ENCODE measurements around the gene PRR35. TPM values are rescaled to one million over a fixed set of nuclear protein-coding genes. Genes with fewer than 3 reads are reported as not detected.
A peak's percentile ranks its signal among the peaks of the same experiment; 100 is the strongest.

The PRR35 gene
- total RNA-seq, 1 donor from 2014 or later: not detected

DNA sequence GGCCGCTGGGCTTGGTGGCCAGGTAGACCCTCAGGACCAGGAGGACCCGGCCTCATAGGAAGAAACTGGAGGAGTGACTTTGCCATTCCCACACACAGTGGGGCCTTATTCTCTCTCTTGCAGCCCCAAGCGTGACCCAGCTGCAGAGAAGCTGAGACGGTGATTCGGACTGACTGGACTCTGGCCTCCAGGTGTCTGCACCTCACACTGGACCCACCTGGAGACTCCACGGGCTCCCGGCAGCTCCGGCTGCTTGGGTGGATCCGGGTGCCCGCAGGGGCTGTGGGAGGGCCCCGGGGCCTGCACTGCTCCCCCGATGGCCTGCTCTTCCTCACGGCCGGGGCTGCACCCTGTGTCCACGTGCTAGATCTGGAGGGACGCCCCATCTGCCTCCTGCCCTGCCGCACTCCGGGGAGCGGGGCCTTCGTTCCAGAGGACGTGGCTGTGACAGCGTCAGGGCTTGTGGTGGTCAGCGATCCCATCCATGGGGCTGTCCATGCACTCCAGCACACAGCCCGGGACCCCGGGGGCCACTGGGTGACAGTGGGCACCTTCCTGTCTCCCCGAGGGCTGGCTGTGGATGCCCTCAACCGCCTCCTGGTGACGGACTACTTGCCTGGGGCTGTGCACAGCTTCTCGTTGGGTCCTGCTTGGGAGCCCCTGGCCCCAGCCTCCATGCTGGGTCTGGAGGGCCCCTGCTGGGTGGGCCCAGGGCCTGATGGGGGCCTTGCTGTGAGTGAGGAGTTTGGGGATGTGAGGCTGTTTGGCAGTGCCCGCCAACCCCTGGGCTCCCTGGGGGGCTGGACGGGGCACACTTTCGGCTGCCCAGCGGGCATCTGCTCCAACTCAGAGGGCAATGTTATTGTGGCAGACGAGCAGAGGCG, 7.4 kb downstream of the PRR35 start:
- Mint-ChIP-seq H3K27me3 (ENCODE audit: insufficient read depth) (no peaks in the 10 kb centered on the region), H3K4me3 (peak overlapping the region; percentile 64), H3K4me1 (ENCODE audit: low read depth) (peaks cover 32% of the 10 kb centered on the region), H3K27ac (peak overlapping the region; percentile 83), H3K36me3 (ENCODE audit: low read depth) (no peaks in the 10 kb centered on the region), H3K9me3 (no peaks in the 10 kb centered on the region)
- intact Hi-C loops (cut with micrococcal nuclease): loop anchor here (2.0 kb wide), 1 partner anchor 69 kb away; the partner anchor contains the start of gene METTL26
- no peak for DNase-seq (ENCODE audit: low spot score)

DNA sequence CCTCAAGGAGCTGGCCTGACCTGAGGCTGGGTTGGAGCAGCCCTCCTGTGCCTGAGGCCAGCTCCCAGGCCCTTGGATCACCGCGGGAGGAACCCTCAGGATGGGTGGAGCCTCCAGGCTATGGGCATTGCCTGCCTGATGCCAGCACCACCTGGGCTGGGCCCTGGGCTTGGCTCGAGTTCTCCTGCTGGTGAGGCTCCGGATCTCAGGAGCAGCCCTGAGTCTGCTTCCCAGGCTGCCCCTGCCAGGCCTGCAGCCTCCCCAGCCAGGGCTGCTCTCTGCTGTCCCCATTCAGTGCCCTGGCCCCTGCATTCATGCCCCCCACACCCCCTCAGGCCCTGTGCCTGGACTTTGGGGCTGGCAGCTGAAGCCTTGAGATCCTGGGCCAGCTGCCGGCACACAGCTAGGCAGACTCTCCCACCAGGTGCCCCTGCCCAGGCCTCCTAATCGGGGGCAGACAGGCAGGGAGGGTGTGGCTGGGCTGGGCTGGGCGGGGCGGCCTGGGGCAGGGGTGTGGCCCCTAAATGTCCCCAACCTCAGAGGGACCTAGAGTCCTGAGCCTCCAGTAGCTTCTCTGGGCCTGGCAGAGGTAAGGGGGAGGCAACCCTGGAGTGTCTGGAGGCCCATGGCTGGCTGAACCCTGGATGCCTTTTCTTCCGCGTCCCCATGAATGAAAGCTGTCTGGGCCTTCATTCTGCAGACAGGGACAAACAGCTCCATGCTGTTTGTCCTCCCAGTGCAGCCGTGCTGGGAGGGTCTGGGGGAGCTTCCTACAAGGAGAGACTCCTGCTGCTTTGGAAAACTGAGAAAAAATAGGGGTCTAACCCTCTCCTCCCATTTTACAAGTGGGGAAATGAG, 8.4 kb downstream of the PRR35 start:
- no peaks in the 10 kb centered on the region for H3K27me3 Mint-ChIP-seq (ENCODE audit: insufficient read depth)
- intact Hi-C loops (cut with micrococcal nuclease): no loop called here

DNA sequence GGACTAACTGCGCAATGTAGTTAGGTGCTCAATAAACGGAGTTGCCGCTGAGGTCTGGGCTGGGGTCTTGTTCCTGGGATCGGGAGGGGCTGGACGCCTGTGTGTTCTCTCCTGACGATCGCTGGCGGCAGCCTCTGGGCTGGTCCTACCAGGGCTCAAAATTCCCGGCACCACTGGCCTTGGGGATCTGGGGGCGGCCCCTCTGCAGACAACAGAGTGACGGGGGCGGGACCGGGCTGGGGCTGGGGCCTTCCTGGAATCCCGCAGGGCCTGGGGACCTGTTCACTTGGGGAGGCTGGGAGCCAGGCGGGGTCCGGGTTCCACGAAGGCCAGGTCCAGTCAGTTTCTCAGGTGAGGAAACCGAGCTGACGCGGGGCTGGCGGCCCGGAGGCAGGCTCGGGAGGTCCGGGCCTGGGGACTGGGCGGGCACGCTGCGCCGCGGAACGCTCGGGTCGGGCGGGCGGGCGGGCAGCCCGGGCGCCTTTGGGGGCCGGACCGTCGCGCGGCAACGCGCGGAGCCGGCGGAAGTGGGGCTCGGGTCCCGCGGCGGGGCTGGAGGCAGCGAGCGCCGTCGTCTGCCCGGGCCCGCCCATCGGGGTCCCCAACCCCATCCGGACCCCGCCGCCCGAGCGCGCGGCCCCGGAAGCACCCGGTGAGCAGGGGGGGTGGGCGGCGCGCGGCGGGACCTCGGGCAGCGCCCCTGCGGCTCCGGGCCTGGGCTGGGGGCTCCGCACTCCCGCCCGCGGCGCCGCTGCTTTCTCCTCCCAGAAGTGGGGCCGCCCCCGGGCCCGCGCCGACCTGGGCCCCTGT, 9.5 kb downstream of the PRR35 start, which contains the start of gene PIGQ:
Gene PIGQ, plus strand, starts transcription at position 524 of the 810 bp plus-strand sequence. CDS start 4,107 bp downstream, outside the sequence.
- Mint-ChIP-seq H3K4me1 (ENCODE audit: low read depth) (peaks cover 32% of the 10 kb centered on the region), H3K4me3 (peak within 1 kb of the TSS; percentile 85), H3K27me3 (ENCODE audit: insufficient read depth) (no peaks in the 10 kb centered on the region), H3K9me3 (no peaks in the 10 kb centered on the region), H3K27ac (peak within 1 kb of the TSS; percentile 89), H3K36me3 (ENCODE audit: low read depth) (no peaks in the 10 kb centered on the region)
- intact Hi-C loops (cut with micrococcal nuclease): loop anchor here (1.0 kb wide), 2 partner anchors 19 to 42 kb away; partner anchors contain the start of gene CAPN15
- DNase-seq (ENCODE audit: low spot score): peak; percentile 65

More for the DNA sequence above, 8.4 kb downstream of the PRR35 start:
- H3K27ac Mint-ChIP-seq: peak overlapping the region; percentile 89
- H3K9me3 Mint-ChIP-seq: no peaks in the 10 kb centered on the region
- no peak for DNase-seq (ENCODE audit: low spot score)
- H3K4me1 Mint-ChIP-seq (ENCODE audit: low read depth): peaks cover 32% of the 10 kb centered on the region
- peak overlapping the region; percentile 85 for H3K4me3 Mint-ChIP-seq
- no peaks in the 10 kb centered on the region for H3K36me3 Mint-ChIP-seq (ENCODE audit: low read depth)

GRCh38 chr16:572865-573650, 12.9 kb downstream of the PRR35 start:
- intact Hi-C loops (cut with micrococcal nuclease): no loop called here
- no peaks in the 10 kb centered on the region for H3K36me3 Mint-ChIP-seq (ENCODE audit: low read depth)
- peaks cover 23% of the 10 kb centered on the region for H3K4me1 Mint-ChIP-seq (ENCODE audit: low read depth)
- no peaks in the 10 kb centered on the region for H3K27me3 Mint-ChIP-seq (ENCODE audit: insufficient read depth)
- H3K27ac Mint-ChIP-seq: no peak overlapping the region
- H3K4me3 Mint-ChIP-seq: no peak overlapping the region
- H3K9me3 Mint-ChIP-seq: no peaks in the 10 kb centered on the region
- no peak for DNase-seq (ENCODE audit: low spot score)

- no peaks in the 10 kb centered on the region for H3K36me3 Mint-ChIP-seq (ENCODE audit: low read depth)
- H3K27me3 Mint-ChIP-seq (ENCODE audit: insufficient read depth): no peaks in the 10 kb centered on the region
- no peaks in the 10 kb centered on the region for H3K9me3 Mint-ChIP-seq
- no peak overlapping the region for H3K27ac Mint-ChIP-seq
- peaks cover 19% of the 10 kb centered on the region for H3K4me1 Mint-ChIP-seq (ENCODE audit: low read depth)
- H3K4me3 Mint-ChIP-seq: no peak overlapping the region
- intact Hi-C loops (cut with micrococcal nuclease): no loop called here
- no peak for DNase-seq (ENCODE audit: low spot score)
Measured at GRCh38 chr16:574021-574760, 14.0 kb downstream of the PRR35 start.

GRCh38 chr16:575354-576196, 15.4 kb downstream of the PRR35 start:
- Mint-ChIP-seq H3K9me3 (no peaks in the 10 kb centered on the region), H3K27me3 (ENCODE audit: insufficient read depth) (no peaks in the 10 kb centered on the region), H3K4me3 (no peak overlapping the region), H3K27ac (no peak overlapping the region), H3K4me1 (ENCODE audit: low read depth) (peaks cover 14% of the 10 kb centered on the region), H3K36me3 (ENCODE audit: low read depth) (no peaks in the 10 kb centered on the region)
- no peak for DNase-seq (ENCODE audit: low spot score)
- intact Hi-C loops (cut with micrococcal nuclease): no loop called here

DNA sequence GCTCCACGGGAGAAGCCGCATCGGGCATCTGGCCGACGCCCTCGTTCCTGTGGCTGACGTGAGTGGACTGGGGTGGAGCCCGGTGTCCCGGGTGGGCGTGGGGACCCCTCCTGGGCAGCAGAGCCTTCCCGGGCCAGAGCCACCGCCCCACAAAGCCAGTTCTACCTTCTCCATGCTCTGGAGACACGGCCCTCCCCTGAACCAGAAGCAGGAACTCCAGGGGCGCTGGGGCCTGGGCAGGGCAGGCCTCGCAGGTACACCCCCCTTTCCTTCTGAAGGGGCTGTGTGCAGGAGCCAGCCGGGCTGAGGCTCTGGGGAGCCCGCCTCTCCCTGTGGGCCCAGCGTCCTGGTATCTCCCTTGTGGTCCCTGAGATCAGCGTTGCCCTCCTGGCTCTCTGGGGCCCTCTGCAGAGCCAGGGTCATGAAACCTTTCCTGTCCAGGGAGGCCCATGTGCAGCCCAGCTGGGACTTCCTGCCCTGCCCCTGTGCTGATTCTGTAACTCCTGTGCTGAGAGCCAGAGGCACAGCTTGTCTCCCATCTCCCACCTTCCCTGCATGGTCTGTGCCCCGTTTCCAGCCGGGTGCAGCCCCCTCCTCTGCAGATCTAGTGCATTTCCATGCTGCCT, 16.1 kb downstream of the PRR35 start:
- intact Hi-C loops (cut with micrococcal nuclease): no loop called here
- Mint-ChIP-seq H3K4me3 (no peak overlapping the region), H3K9me3 (no peaks in the 10 kb centered on the region), H3K27me3 (ENCODE audit: insufficient read depth) (no peaks in the 10 kb centered on the region), H3K4me1 (ENCODE audit: low read depth) (peaks cover 7% of the 10 kb centered on the region), H3K27ac (peak overlapping the region; percentile 22), H3K36me3 (ENCODE audit: low read depth) (no peaks in the 10 kb centered on the region)
- no peak for DNase-seq (ENCODE audit: low spot score)

- intact Hi-C loops (cut with micrococcal nuclease): no loop called here
- H3K27me3 Mint-ChIP-seq (ENCODE audit: insufficient read depth): no peaks in the 10 kb centered on the region
- H3K9me3 Mint-ChIP-seq: no peaks in the 10 kb centered on the region
- DNase-seq (ENCODE audit: low spot score): no peak
- peak overlapping the region; percentile 22 for H3K27ac Mint-ChIP-seq
- no peak overlapping the region for H3K4me3 Mint-ChIP-seq
- peaks cover 2% of the 10 kb centered on the region for H3K4me1 Mint-ChIP-seq (ENCODE audit: low read depth)
- H3K36me3 Mint-ChIP-seq (ENCODE audit: low read depth): no peaks in the 10 kb centered on the region
Measured at GRCh38 chr16:576823-577201, 16.6 kb downstream of the PRR35 start.

GRCh38 chr16:577796-578195, 17.6 kb downstream of the PRR35 start:
- no peaks in the 10 kb centered on the region for H3K4me1 Mint-ChIP-seq (ENCODE audit: low read depth)
- no peaks in the 10 kb centered on the region for H3K27me3 Mint-ChIP-seq (ENCODE audit: insufficient read depth)
- no peaks in the 10 kb centered on the region for H3K36me3 Mint-ChIP-seq (ENCODE audit: low read depth)
- DNase-seq (ENCODE audit: low spot score): no peak
- intact Hi-C loops (cut with micrococcal nuclease): no loop called here
- H3K4me3 Mint-ChIP-seq: no peak overlapping the region
- no peaks in the 10 kb centered on the region for H3K9me3 Mint-ChIP-seq
- H3K27ac Mint-ChIP-seq: no peak overlapping the region

DNA sequence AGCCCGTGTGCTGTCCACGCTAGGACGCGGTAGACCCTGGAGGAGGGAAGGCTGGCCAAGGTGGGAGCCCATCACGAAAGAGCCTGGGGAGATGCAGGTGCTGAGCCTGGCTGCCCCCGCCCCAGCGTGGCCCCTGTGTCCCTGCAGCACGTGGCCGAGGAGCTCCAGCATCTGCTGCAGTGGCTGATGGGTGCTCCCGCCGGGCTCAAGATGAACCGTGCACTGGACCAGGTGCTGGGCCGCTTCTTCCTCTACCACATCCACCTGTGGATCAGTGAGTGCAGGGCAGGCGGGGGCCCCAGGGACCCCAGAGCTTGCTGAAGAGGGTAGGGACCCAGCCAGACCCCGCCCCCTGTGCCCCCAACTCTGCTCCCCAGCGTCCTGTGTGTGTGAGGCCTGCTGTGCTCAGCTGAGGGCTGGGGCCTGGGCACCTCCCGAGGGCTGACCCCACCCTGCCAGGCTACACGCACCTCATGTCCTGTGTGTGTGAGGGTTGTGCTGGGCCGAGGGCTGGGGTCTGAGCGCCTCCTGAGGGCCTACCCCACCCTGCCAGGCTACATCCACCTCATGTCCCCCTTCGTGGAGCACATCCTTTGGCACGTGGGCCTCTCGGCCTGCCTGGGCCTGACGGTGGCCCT, 18.2 kb downstream of the PRR35 start:
- Mint-ChIP-seq H3K27me3 (ENCODE audit: insufficient read depth) (no peaks in the 10 kb centered on the region), H3K36me3 (ENCODE audit: low read depth) (no peaks in the 10 kb centered on the region), H3K9me3 (no peaks in the 10 kb centered on the region), H3K4me1 (ENCODE audit: low read depth) (no peaks in the 10 kb centered on the region), H3K4me3 (no peak overlapping the region), H3K27ac (no peak overlapping the region)
- DNase-seq (ENCODE audit: low spot score): no peak
- intact Hi-C loops (cut with micrococcal nuclease): no loop called here
